GM18951 (cell line): ENCODE measurements around the gene ADAMTS18.

Experiments
- POLR2A ChIP-seq: IDR thresholded peaks from 4 replicates; pipeline ENCODE4 v1.6.1; 2011; ENCODE audit warnings: mild to moderate bottlenecking; ENCODE audit not compliant: insufficient read length, insufficient read depth; ENCODE audit errors: extremely low read depth
- in situ Hi-C: fragments of 300-500 bp; cut with MboI; formaldehyde crosslinking; loops from one replicate; pipeline ENCODE4 v1.12.0; 2022; ENCODE audit warnings: low sequenced_read_pairs, mixed read lengths, inconsistent platforms; ENCODE audit not compliant: unreplicated experiment

Gene ADAMTS18

GRCh38 chr16:77424871-77425604 lies 9.8 kb downstream of the ADAMTS18 start:
- TF ChIP-seq POLR2A = no peak
- in situ Hi-C loops = no loop called here

GRCh38 chr16:77422196-77422784 lies 12.5 kb downstream of the ADAMTS18 start:
- no peak for TF ChIP-seq POLR2A
- in situ Hi-C loops = no loop called here

GRCh38 chr16:77416939-77417480 lies 17.8 kb downstream of the ADAMTS18 start:
- in situ Hi-C loops = no loop called here
- TF ChIP-seq POLR2A = no peak

- in situ Hi-C loops = no loop called here
- TF ChIP-seq POLR2A = no peak
Measured at GRCh38 chr16:77414752-77415231, 20.0 kb downstream of the ADAMTS18 start.

GRCh38 chr16:77410449-77410848 lies 24.4 kb downstream of the ADAMTS18 start:
- TF ChIP-seq POLR2A = no peak
- in situ Hi-C loops = no loop called here

GRCh38 chr16:77409311-77409710 lies 25.5 kb downstream of the ADAMTS18 start:
- in situ Hi-C loops = no loop called here
- no peak for TF ChIP-seq POLR2A

GRCh38 chr16:77408607-77409006 lies 26.2 kb downstream of the ADAMTS18 start:
- in situ Hi-C loops = no loop called here
- no peak for TF ChIP-seq POLR2A

GRCh38 chr16:77406680-77407079 lies 28.2 kb downstream of the ADAMTS18 start:
- TF ChIP-seq POLR2A = no peak
- in situ Hi-C loops = no loop called here

- no peak for TF ChIP-seq POLR2A
- in situ Hi-C loops = no loop called here
Measured at GRCh38 chr16:77404775-77405174, 30.1 kb downstream of the ADAMTS18 start.

- TF ChIP-seq POLR2A = no peak
- in situ Hi-C loops = no loop called here
Measured at GRCh38 chr16:77403732-77404131, 31.1 kb downstream of the ADAMTS18 start.

- in situ Hi-C loops = no loop called here
Measured at GRCh38 chr16:77402672-77403071, 32.2 kb downstream of the ADAMTS18 start.

GRCh38 chr16:77402118-77402517 lies 32.7 kb downstream of the ADAMTS18 start:
- TF ChIP-seq POLR2A = no peak
- in situ Hi-C loops = no loop called here

More at GRCh38 chr16:77402672-77403071, 32.2 kb downstream of the ADAMTS18 start:
- TF ChIP-seq POLR2A = no peak

GRCh38 chr16:77399546-77399945 lies 35.3 kb downstream of the ADAMTS18 start:
- in situ Hi-C loops = no loop called here
- TF ChIP-seq POLR2A = no peak

- in situ Hi-C loops = no loop called here
- no peak for TF ChIP-seq POLR2A
Measured at GRCh38 chr16:77399066-77399465, 35.8 kb downstream of the ADAMTS18 start.

GRCh38 chr16:77398495-77398894 lies 36.3 kb downstream of the ADAMTS18 start:
- in situ Hi-C loops = no loop called here
- no peak for TF ChIP-seq POLR2A
